NOMO-1 (cell line): ENCODE data around the gene AKR1E2.
A peak's percentile ranks its signal among the peaks of the same experiment; 100 is the strongest.

Experiments used
- DNase-seq, 2 experiments: peaks; one replicate each; lab custom pipeline; 2025; ENCODE audit not compliant: unreplicated experiment in 2 of 2; lab: John Stamatoyannopoulos, UW

AKR1E2 gene

DNA sequence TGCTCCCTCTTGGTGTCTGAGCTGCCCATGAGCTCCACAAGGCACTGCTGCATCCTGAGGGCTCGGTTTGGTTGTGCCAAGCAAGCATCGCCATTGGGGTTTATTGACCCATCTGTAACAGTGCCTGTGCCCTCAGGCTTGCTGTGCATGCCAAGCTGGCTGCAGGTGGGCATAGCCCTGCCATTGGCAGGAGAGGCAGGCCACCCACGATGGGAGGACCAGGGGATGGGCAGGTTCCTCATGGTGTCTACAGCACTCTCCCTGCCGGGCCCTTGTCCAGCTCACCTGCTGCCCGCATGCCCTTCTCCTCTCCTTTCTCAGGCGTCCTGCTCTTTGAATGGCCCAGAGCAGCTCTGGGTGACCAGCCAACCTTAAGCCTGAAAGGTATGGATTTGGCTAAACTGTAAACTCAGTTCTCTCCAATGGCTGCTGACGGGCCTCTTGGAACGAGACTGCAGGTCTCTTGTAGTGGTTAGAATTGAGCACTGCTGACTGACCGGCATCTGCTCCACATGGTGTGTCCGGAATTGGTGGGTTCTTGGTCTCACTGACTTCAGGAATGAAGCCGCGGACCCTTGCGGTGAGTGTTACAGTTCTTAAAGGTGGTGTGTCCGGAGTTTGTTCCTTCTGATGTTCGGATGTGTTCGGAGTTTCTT is 17.6 kb downstream of the AKR1E2 start:
- no peak for DNase-seq

DNA sequence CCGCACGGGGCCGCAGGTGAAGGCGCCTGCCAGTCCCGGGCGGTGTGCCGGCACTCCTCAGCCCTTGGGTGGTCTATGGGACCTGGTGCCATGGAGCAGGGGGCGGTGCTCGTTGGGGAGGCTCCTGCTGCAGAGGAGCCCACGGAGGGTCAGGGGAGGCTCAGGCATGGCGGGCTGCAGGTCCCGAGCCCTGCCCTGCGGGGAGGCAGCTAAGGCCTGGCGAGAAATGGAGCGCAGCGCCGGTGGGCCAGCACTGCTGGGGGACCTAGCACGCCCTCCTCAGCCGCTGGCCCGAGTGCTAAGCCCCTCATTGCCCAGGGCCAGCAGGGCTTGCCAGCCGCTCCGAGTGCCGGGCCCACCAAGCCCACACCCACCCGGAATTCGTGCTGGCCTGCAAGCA is 18.9 kb downstream of the AKR1E2 start:
- DNase-seq = no peak

DNA sequence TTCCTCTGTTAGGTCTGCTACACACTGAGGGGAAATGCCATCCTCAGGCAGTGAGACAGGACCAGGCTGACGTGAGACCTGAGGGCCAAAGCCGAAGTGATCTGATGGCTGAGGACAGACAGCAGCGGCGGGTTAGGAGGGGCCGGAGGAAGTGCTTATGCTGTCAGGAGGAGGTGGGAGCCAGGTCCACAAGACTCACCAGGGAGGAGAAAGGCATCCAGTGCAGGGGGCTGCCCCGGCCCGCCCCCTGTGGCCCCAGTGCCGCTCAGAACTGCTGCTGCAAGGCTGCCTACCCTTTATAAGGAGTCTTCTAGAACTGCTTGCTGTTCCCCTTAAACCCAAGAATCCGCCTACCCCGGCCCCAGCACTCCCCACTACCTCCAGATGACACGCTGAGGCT is 19.8 kb downstream of the AKR1E2 start:
- DNase-seq = no peak

DNA sequence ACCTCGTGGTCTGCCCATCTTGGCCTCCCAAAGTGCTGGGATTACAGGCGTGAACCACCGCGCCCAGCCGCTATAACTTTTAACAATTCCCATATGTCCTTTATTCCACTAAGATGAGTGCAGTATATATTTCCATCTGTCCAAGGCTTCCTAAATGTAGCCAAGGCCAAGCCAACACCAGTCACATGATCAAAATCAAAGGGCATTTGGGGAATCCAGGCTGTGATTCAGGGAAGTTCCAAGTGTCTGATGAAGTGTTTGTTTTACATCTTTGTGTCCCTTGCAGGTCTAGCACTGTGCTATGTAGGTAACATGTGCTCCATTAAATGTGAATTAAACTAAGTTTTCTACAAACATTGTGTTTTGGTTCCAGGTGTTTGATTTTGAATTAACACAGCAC is 20.8 kb downstream of the AKR1E2 start:
- no peak for DNase-seq

DNA sequence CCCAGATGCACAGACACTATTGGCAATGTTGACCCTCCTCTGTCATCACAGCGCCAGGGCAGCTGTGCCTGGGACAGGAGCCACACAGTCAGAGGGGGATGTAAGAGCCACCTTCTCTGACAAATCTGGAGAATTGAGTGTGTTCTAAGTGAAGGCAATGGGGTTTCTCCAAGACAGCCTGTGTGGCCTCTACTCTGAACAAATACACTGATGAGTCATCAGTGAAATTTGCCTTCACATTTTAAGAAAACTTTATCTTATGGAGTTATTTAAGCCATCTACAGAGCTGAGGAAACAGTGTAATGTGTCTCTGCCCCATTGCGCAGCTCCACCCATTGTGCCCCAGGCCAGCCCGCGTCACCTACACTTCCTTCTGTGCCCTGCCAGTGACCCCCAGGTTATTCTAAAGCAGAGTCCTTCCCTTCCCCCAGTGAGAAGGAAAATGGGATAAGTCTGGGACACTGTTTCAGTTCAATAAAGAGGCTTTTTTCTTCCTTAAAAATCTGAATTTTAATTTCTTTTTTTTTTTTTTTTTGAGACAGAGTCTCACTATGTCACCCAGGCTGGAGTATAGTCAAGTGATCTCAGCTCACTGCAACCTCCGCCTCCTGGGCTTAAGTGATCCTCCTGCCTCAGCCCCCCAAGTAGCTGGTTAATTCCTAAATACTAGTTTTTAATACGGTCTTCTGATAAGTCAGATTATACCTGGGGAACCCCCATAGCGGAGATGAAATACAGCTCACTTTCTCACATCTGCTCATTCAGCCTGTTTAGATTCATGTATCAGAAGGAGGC is 21.8 kb downstream of the AKR1E2 start:
- DNase-seq = peak in 1 of 2 experiments; percentile 4

DNA sequence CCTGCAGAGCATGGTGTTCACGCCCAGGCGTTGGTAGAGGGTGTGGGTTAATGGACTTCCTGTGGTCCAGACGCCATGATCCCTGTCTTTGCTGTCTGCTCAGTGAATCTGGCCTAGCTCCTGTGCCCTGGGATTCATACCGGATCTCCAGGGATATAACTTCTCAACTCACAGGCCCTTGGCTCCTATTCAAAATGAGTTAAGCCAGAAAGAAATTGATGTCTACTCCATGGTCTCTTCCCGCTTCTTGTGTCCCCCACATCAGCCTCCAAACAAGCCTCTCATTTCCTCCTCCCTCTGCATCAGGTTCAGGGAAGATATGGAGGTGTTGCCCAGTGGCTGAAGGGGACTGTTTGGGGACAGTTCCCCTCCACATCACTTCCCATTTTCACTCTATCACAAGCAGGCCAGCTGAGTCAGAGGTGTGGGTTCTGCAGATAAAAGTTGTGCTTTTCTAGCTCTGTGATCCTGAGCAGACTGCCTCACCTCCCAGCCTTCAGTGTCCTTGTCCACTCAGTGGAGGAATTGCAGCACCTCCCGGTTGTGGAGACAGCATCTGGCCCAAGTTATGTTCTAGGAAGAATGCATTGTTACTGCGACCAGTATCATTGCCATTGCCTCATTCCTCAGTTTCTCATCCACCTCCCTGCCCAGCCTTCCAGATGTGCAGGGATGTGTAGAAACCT is 22.5 kb downstream of the AKR1E2 start:
- DNase-seq = peak; percentile 30 to 48

DNA sequence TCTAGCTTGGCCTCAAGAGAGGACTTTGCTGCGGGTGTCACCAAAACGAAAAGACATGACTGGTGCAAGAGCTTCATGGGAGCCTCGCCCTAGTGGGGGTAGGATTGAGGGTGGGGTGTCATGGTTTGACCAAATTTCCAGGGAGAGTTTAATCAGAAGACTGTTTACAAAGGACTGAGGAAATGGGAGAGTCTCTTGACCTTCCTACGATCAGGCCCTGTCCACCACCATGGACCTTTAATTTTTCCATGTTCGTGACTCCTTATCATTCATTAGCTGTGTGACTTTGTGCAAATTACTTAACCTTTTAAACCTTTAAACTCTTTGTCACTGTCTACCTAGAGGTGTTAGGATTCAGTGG is 23.0 kb downstream of the AKR1E2 start:
- no peak for DNase-seq

DNA sequence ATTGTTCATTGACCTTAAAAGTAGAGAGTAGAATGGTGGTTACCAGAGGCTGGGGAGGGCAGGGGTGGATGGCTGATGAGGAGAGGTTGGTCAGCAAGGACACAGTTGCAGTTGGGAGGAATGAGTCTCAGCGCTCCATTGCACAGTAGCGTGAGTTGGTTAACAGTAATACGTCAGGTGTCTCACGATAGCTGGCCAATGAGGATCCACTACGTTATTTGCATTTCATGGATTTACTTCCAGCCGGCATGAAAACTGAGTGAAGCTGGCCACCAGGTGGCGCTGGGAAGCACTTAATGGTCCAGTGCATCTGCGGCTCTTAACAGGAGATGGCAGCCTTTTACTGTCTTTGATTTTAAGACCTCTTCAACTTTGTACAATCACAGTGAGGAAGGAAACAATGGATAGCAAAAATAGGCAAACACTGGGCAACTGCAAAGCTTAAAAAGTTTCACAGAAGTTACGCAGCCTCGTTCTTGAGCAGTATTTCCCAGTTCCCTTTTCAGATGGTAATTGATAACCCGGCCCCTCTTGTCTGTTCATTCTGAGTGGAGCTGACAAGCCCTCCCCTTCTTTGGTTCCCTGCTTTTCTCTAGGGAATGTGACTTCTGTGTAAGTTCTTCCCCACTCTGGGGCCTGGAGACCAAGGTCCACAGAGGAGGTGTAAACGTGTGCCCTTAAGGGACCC is 23.7 kb downstream of the AKR1E2 start:
- DNase-seq = peak; percentile 71 to 91

DNA sequence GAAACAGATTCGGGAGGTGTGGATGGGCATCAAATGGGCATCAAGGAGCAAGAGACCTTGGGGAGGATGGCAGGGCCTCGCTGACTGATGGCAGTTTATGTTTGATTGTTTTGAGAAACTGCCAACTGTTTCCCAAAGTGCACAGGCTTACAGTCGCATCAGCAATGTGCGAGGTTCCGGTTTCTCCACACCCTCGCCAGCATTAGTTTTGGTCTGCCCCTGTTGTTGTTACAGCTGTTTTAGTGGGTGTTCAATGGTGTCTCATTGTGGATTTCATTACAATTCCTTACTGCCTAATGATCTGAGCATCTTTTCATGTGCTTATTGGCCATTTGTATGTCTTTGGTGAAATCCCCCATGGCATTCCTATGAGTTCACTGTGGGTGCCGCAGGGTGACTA is 24.4 kb downstream of the AKR1E2 start:
- DNase-seq = no peak

DNA sequence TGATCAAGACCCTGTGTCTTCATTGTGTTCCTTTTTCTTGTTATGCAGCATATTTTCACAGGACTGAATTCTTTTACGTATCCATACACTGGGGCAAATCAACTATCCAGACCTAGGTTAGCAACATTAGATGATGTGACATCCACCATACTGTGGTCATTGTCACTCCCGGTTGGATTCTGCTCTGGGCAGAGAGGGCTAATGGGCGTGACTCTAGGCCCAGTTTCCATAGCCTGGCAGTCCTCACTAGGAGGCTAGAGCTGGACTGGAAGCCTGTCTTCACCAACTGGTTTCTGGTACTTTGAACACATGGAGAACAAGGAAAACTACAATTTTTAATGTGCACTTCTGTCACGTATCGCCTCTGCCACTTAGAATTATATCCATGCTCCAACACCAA is 25.2 kb downstream of the AKR1E2 start:
- DNase-seq = no peak

DNA sequence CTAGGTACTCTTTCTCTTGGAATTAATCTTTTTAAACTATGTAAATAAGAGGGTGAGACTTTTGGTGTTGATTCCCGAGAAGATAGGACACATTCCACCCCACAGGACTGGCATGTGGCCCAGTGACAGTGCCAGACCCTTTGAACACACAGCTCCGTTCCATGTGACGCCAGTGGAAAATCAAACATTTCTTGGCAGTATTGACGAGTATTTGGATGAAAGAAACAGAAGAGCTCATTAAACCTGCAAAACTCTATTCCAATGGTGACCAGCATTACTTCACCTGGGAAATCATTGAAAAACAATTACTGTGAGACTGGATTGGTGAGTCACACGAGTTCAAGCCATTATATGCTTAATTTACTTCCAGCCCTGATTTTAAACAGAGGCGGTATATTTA is 25.8 kb downstream of the AKR1E2 start:
- no peak for DNase-seq

DNA sequence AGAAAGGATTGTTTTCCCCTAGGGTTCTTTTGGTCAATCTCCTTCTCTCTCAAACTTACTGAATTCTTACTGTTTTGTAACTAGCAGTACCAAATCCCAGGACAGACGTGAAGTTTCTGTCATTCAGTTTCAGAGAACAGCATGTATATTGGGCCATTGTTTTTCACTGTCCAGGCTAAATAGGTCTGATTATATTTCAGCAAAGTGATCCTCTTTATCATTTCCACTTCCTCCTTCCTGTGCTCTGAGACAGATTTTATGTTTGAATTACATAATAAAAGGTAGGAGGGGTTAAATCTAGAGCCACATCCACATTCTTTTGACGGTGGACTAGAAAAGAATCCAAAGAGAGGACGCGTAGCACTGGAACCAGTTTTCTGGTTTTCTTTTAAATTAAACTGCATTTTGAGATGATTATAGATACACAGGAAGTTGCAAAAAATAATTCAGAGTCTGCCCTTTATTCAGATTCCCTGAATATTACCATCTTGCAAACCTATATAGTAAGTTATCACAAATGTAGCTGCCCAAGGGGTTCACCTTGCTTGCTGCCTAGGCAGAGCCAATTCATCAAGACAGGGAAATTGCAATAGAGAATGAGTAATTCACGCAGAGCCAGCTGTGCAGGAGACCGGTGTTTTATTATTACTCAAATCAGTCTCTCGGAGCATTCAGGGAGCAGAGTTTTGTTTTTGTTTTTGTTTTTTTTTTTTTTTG is 40.1 kb downstream of the AKR1E2 start:
- peak; percentile 34 to 78 for DNase-seq

DNA sequence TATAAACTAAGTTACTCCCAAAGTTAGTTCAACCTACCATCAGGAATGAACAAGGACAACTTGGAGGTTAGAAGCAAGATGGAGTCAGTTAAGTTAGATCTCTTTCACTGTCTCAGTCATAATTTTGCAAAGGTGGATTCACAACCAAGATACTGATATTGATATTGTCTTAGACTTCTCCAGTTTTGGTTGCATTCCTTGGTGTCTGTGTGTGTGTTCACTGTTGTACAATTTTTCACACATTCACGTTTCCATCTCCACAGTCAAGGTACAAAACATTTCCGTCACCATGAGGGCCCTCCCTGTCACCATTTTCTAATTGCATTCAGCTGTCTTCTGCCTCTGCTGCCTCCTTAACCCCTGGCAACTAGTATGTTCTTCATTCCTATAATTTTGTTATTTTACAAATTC is 41.1 kb downstream of the AKR1E2 start:
- no peak for DNase-seq

DNA sequence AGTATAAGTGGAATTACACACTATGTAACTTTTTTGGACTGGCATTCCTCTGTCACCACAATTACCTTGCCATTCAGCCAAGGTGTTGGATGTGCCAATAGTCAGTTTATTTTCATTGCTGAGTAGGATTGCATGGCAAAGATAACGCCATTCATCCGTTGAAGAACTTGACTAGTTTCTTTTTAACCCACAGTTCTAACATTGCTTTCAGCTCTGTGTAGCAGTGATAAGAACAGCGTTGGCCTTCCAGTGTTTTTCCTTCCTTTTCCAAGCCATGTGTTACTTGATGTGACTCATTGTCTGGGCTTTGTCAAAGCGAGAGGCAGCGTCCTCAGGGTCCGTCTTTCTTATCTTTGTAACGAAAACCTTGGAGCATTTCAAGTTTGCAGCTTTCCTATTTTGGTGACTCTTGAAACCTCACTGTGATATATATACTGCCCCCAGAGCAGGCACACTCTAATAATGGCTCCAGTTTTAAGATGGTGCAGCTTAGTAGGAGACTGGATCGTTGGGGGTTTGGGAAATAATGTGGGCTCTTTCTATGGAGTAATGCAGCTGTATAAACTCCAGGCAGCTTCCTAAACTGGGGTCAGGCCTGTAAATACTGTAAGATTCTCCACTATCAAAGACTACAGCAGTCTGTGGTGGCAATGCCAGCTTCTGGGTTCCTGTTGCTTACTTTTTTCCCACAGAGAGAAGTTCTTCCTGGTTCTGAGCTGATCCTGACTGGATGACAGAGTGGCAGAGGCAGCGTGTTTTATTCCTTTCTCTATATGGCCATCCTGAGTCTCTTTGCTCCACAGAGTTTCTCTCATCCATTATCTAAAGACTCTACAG is 41.7 kb downstream of the AKR1E2 start:
- DNase-seq = no peak

DNA sequence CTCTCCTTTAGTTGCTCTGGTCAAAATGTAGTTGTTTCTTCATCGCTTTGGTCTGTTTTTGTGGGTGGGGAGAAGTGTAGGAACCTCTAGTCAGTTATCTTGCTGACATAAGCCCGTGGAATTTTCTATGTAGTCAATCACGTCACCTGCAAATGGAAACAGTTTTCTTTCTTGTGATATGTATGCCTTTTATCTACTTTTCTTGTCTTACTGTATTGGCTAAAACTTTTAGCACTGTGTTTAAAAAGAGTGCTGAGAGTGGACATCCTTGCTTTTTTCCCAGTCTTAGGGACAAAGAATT is 42.3 kb downstream of the AKR1E2 start:
- no peak for DNase-seq

DNA sequence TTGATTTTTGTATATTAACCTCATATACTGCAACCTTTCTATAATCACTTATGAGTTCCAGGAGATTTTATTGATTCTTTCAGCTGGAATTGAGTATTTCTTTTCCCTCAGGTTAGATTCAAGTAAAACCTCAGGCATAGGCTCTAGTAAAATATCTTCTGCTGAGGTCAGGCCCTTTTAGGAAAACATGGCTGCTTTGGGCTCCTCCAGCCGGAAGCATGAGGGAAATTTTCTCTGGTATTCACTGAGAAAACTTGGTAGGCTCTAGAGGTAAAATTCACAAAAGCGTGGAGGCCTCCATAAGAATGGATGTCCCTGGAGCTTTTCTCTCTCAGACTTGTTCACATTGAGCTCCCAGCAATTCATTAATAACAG is 56.7 kb downstream of the AKR1E2 start:
- no peak for DNase-seq

DNA sequence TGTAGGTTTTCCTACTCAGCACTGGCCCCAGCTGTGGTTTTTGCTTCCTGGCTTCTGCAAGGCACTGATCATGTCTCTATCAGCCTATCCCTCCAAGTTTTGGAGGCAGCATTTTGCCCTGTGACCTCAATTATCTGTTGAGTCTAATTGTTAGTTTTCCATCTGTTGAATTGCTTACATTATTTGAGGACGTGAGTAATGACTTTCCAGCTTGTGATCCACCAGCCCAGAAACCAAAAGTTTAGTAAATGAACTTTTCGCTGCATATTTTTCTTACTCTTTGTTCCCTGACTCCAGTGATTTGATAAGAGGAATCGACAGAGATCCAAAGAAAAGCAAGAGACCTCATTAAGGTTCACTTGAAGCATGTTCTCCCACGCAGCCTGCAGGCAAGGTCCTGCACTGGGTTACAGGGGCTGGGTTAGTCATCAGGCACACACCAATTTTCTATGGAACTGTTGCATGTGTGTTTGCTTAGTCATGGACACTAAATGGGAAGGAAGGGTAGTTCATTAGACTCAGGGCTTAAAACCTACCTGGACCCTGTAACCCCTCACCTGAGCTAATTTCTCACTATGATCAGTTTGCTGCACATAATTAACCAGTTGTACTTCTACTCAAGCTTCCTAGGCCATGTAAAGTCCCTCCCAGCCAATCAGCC is 57.2 kb downstream of the AKR1E2 start:
- no peak for DNase-seq

DNA sequence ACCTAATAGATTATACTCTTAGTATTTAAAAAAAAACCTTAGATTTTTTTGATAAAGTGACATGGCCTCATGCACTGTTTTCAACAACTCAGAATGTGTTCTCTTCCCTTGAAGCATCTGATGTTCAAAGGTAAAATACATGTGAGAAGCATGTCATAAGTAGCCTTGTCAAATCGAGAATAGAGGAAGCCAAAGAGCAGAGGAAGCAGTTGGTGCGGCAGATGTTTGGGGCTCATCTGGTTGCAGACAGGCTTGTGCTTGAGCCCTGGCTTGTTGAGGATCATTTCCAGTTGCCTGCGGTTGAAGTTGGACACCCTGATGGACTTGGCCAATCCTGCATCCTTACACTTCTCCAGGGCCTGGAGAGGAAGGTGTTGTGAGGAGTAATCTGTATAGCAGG is 59.2 kb downstream of the AKR1E2 start:
- no peak for DNase-seq

DNA sequence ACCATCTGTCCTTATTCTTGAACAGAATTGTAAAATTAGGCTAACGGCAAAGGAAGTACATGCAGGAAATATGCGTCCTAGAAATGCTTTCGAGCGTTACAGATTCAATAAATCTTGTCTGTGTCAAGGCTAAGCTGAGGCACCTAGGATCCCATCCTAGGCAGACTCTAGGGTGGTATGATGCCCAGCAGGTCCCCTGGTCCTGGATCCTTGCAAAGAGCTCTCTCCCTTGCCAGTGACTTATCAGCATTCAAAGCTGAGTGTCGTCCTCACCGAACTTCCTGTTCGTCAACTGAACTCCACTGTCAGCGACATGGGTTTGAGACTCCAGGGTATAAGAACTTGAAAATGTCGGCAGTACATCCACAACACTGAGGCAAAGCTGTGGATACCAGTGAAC is 61.5 kb downstream of the AKR1E2 start:
- no peak for DNase-seq

DNA sequence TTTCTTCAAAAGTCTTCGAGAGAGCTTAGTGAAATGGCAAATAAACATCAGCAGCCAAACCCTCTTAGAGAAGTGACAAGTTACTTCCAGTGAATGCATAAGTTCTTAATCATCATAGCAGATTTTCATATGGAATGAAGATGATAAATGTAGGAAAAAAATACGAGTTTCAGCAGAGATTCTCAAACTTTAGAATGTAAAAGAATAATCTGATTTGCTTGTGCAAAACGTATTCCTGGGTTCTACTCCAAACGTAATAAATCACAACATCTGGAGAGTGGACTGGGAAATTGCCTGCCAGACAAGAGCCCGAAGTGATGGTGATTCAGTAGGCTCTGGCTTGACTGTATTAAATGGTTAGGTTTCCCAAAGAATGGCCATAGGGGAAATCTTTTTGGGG is 62.2 kb downstream of the AKR1E2 start:
- no peak for DNase-seq
